PC-9 (cell line): ENCODE data around the gene HTR4. TPM values are rescaled to one million over a fixed set of nuclear protein-coding genes. Genes with fewer than 3 reads are reported as not detected.

Experiments
- BruUV-seq: library from RNA; stranded (reverse); fragments of 400-500 nt; replicated peaks from 2 replicates; lab custom pipeline; 2021; lab: Mats Ljungman, UMichigan
- CTCF ChIA-PET: fragments of 300-600 bp; sonication (Branson Sonifier 250); formaldehyde crosslinking; loops from one replicate; lab custom pipeline; 2022; ENCODE audit warnings: antibody characterized with exemption; lab: Charles Lee
- POLR2A ChIA-PET: fragments of 300-600 bp; sonication (Branson Sonifier 250); formaldehyde crosslinking; loops from one replicate; lab custom pipeline; 2022; ENCODE audit warnings: antibody characterized with exemption; ENCODE audit not compliant: unreplicated experiment; lab: Charles Lee
- DNase-seq, 2 experiments: peaks; one replicate each; pipeline versions ENCODE4 v3.0.0 to v3.0.0-alpha.2; 2015 to 2022; ENCODE audit warnings: mixed read lengths in 1 of 2
- H2AFZ ChIP-seq: fragments of 200-600 bp; sonication (generic); 2 replicates; pipeline ENCODE4 v1.8.1; 2017; ENCODE audit warnings: antibody characterized with exemption
- H3F3A ChIP-seq: fragments of 200-600 bp; sonication (generic); 2 replicates; pipeline ENCODE4 v1.8.1; 2017; ENCODE audit warnings: antibody characterized with exemption, mild to moderate bottlenecking, low read depth; ENCODE audit not compliant: insufficient read depth
- H3K27ac ChIP-seq: fragments of 200-600 bp; sonication (generic); 2 replicates; pipeline ENCODE4 v1.6.1; 2016; ENCODE audit warnings: mixed run types
- H3K27me3 ChIP-seq: fragments of 200-600 bp; sonication (generic); 2 replicates; pipeline ENCODE4 v1.6.1; 2016; ENCODE audit warnings: low read depth, mixed run types; ENCODE audit not compliant: insufficient read depth
- H3K36me3 ChIP-seq: fragments of 200-600 bp; sonication (generic); 2 replicates; pipeline ENCODE4 v1.6.1; 2016; ENCODE audit warnings: low read depth, mixed run types
- H3K4me1 ChIP-seq: fragments of 200-600 bp; sonication (generic); replicated peaks from 2 replicates; pipeline ENCODE4 v1.6.1; 2016; ENCODE audit warnings: mixed run types; ENCODE audit not compliant: insufficient read depth
- H3K4me2 ChIP-seq: fragments of 200-600 bp; sonication (generic); 2 replicates; pipeline ENCODE4 v1.6.1; 2017; ENCODE audit warnings: mixed run types
- H3K4me3 ChIP-seq: fragments of 200-600 bp; sonication (generic); 2 replicates; pipeline ENCODE4 v1.6.1; 2016; ENCODE audit warnings: mixed run types
- H3K79me2 ChIP-seq: fragments of 200-600 bp; sonication (generic); 2 replicates; pipeline ENCODE4 v1.6.1; 2017; ENCODE audit warnings: low read depth, mixed run types
- H3K9me2 ChIP-seq: fragments of 200-600 bp; sonication (generic); 2 replicates; pipeline ENCODE4 v1.8.1; 2017; ENCODE audit warnings: mild to moderate bottlenecking; ENCODE audit not compliant: insufficient read depth
- H3K9me3 ChIP-seq: fragments of 200-600 bp; sonication (generic); 2 replicates; pipeline ENCODE4 v1.8.1; 2016; ENCODE audit warnings: low read depth; ENCODE audit not compliant: insufficient read depth
- H4K20me1 ChIP-seq: fragments of 200-600 bp; sonication (generic); 2 replicates; pipeline ENCODE4 v1.8.1; 2017; ENCODE audit not compliant: insufficient read depth
- EZH2 ChIP-seq: fragments of 200-600 bp; sonication (generic); IDR thresholded peaks from 2 replicates; pipeline ENCODE4 v1.8.0; 2017; ENCODE audit warnings: antibody characterized with exemption, low read depth
- intact Hi-C: fragments of 100-400 bp; cut with micrococcal nuclease; formaldehyde crosslinking; loops from one replicate; pipeline ENCODE4 v1.10.0; 2022; ENCODE audit not compliant: unreplicated experiment
- total RNA-seq: library from RNA; stranded (reverse); gene quantifications from 2 replicates; pipeline ENCODE4 v1.2.3, GENCODE V29; 2021
- TF ChIP-seq, protein P1 (sequence below): fragments of 200-600 bp; sonication (generic); conservative IDR thresholded peaks from 2 replicates; pipeline ENCODE4 v1.6.1; 2017; ENCODE audit warnings: mixed run types, antibody characterized with exemption, mild to moderate bottlenecking, moderate library complexity

HTR4 gene
- total RNA-seq, 1 experiment from 2014 or later, result not detected

DNA sequence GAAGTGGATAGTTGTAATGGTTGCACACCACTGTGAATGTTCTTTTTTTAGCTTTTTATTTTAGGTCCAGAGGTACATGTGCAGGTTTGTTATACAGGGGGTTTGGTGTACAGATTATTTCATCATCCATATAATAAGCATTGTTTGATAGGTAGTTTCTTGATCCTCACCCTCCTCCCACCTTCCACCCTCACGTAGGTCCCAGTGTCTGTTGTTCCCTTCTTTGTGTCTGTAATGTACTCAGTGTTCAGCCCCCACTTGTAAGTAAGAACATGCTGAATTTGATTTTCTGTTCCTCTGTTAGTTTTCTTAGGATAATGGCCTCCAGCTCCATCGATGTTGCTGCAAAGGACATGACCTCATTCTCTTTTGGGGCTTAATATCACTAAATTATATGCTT lies 99.7 kb downstream of the HTR4 start:
- Histone ChIP-seq H3K4me2 (no peak overlapping the region), H3K9me2 (no peaks in the 10 kb centered on the region), H3F3A (no peaks in the 10 kb centered on the region), H3K79me2 (no peaks in the 10 kb centered on the region), H2AFZ (no peak overlapping the region), H3K4me1 (no peaks in the 10 kb centered on the region), H4K20me1 (no peaks in the 10 kb centered on the region), H3K9me3 (no peaks in the 10 kb centered on the region), H3K27ac (no peak overlapping the region), H3K4me3 (no peak overlapping the region), H3K36me3 (no peaks in the 10 kb centered on the region), H3K27me3 (no peaks in the 10 kb centered on the region)
- TF ChIP-seq, protein P1, sequence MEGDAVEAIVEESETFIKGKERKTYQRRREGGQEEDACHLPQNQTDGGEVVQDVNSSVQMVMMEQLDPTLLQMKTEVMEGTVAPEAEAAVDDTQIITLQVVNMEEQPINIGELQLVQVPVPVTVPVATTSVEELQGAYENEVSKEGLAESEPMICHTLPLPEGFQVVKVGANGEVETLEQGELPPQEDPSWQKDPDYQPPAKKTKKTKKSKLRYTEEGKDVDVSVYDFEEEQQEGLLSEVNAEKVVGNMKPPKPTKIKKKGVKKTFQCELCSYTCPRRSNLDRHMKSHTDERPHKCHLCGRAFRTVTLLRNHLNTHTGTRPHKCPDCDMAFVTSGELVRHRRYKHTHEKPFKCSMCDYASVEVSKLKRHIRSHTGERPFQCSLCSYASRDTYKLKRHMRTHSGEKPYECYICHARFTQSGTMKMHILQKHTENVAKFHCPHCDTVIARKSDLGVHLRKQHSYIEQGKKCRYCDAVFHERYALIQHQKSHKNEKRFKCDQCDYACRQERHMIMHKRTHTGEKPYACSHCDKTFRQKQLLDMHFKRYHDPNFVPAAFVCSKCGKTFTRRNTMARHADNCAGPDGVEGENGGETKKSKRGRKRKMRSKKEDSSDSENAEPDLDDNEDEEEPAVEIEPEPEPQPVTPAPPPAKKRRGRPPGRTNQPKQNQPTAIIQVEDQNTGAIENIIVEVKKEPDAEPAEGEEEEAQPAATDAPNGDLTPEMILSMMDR, result no peak
- TF ChIP-seq EZH2, result no peak
- intact Hi-C loops, result no loop called here
- DNase-seq, result no peak
- BruUV-seq, result no TSS peak
- POLR2A ChIA-PET, result no interaction called here
- CTCF ChIA-PET, result no interaction called here

DNA sequence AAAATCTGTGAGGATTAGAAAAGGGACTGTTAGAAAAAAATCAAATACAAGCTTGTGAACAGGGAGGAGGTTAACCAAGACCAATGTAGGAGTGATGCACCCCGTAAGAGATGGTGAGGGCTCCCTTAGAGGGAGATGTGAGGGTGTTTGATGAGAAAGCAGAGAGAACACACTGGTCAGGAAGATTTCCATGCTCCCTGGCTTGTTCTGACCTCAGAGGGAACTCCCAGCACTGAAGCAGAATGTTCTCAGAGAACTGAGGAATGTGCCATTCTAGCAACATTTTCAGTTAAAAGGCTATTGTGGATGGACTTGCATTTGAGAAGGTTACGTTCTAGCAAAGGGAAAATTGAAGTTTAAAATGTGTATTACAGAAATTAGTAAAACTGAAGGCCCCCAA lies 110.6 kb downstream of the HTR4 start:
- intact Hi-C loops, result no loop called here
- Histone ChIP-seq H3F3A (no peaks in the 10 kb centered on the region), H3K4me1 (no peaks in the 10 kb centered on the region), H3K27me3 (no peaks in the 10 kb centered on the region), H3K4me3 (no peak overlapping the region), H2AFZ (no peak overlapping the region), H4K20me1 (no peaks in the 10 kb centered on the region), H3K4me2 (no peak overlapping the region), H3K79me2 (no peaks in the 10 kb centered on the region), H3K9me2 (no peaks in the 10 kb centered on the region), H3K27ac (no peak overlapping the region), H3K36me3 (no peaks in the 10 kb centered on the region), H3K9me3 (no peaks in the 10 kb centered on the region)
- CTCF ChIA-PET, result no interaction called here
- BruUV-seq, result no TSS peak
- no peak for DNase-seq
- POLR2A ChIA-PET, result no interaction called here
- TF ChIP-seq EZH2, result no peak
- TF ChIP-seq, protein P1, result no peak

DNA sequence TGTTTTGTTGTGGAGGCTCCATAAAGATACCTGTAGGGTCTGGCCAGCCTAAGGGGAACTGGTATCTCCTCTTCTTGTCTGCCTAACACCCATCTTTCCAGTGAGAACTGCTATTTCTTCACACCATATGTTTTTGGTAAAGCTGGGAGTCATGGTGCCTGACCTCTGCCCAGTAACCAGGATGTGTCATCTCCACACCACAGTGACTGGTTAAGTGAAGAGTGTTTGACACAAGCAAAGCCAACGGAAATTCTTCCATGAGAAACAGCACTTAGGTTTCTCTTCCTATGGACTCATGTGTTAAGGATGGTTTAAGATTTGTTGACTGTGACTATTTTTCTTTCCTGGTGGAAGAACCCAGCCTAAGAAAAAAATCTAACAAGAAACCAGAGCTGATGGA lies 111.5 kb downstream of the HTR4 start:
- Histone ChIP-seq H3K4me2 (no peak overlapping the region), H4K20me1 (no peaks in the 10 kb centered on the region), H3K27me3 (no peaks in the 10 kb centered on the region), H3K4me1 (no peaks in the 10 kb centered on the region), H3K36me3 (no peaks in the 10 kb centered on the region), H3K9me2 (no peaks in the 10 kb centered on the region), H3K79me2 (no peaks in the 10 kb centered on the region), H3F3A (no peaks in the 10 kb centered on the region), H2AFZ (no peak overlapping the region), H3K27ac (no peak overlapping the region), H3K9me3 (no peaks in the 10 kb centered on the region), H3K4me3 (no peak overlapping the region)
- no TSS peak for BruUV-seq
- intact Hi-C loops, result no loop called here
- CTCF ChIA-PET, result no interaction called here
- TF ChIP-seq, protein P1, result no peak
- no peak for TF ChIP-seq EZH2
- no peak for DNase-seq
- POLR2A ChIA-PET, result no interaction called here
